Astrocyte of the cerebellum (primary cell): Measurements from ENCODE around the gene SF3A2.

Experiments
- DNase-seq: peaks from one replicate; pipeline ENCODE4 v3.0.0-alpha.2; 2011; ENCODE audit warnings: low read depth
- H3K4me3 ChIP-seq: 2 replicates; pipeline ENCODE4 v1.5.1; 2011; ENCODE audit warnings: mild to moderate bottlenecking, low read depth, low read length, moderate library complexity
- in situ Hi-C: cut with HindIII; loops from 2 replicates; pipeline ENCODE4 v1.10.0; 2017; ENCODE audit warnings: low sequenced_read_pairs
- TF ChIP-seq, protein P1 (sequence below): IDR thresholded peaks from 2 replicates; pipeline ENCODE4 v1.5.1; 2012; ENCODE audit warnings: low read length, low read depth, moderate library complexity, mild to moderate bottlenecking; ENCODE audit errors: missing control alignments

The SF3A2 gene

DNA sequence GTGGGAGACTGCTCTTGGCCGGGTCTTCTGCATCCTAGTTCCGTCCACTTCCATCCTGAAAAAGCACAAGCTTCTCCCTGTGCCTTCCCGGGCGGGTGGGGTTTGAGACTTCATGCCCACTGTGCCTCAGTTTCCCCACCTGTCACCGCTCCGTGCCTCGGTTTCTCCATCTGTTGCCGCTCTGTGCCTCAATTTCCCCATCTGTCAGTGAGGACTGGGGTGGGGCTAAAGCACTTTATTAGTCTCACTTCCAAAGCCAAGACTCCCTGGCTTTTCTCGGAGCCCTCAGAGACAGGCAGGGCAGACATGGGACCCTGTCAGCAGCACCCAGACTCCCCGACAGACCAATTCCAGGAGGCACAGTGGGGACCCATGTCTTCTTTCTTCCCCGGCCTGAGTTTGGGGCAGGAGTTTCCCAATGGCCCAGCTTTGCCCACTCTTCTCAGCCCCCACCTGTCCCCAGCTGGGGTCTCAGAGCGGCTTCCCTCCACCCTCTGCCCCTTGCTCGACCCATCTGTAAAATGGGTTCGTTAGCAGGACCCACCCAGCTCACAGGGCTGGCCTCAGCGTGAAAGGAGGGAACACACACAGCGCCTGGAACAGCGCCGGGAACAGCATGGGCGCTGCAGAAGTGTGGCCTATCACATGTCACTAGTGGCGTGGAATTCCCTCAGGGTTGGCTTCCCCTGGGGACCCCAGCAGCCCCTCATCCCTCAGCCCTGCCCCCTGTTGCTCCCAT is 49.9 kb downstream of the SF3A2 start:
- TF ChIP-seq, protein P1, sequence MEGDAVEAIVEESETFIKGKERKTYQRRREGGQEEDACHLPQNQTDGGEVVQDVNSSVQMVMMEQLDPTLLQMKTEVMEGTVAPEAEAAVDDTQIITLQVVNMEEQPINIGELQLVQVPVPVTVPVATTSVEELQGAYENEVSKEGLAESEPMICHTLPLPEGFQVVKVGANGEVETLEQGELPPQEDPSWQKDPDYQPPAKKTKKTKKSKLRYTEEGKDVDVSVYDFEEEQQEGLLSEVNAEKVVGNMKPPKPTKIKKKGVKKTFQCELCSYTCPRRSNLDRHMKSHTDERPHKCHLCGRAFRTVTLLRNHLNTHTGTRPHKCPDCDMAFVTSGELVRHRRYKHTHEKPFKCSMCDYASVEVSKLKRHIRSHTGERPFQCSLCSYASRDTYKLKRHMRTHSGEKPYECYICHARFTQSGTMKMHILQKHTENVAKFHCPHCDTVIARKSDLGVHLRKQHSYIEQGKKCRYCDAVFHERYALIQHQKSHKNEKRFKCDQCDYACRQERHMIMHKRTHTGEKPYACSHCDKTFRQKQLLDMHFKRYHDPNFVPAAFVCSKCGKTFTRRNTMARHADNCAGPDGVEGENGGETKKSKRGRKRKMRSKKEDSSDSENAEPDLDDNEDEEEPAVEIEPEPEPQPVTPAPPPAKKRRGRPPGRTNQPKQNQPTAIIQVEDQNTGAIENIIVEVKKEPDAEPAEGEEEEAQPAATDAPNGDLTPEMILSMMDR: no peak
- no peak overlapping the region for H3K4me3 ChIP-seq
- DNase-seq: no peak
- in situ Hi-C loops: no loop called here

DNA sequence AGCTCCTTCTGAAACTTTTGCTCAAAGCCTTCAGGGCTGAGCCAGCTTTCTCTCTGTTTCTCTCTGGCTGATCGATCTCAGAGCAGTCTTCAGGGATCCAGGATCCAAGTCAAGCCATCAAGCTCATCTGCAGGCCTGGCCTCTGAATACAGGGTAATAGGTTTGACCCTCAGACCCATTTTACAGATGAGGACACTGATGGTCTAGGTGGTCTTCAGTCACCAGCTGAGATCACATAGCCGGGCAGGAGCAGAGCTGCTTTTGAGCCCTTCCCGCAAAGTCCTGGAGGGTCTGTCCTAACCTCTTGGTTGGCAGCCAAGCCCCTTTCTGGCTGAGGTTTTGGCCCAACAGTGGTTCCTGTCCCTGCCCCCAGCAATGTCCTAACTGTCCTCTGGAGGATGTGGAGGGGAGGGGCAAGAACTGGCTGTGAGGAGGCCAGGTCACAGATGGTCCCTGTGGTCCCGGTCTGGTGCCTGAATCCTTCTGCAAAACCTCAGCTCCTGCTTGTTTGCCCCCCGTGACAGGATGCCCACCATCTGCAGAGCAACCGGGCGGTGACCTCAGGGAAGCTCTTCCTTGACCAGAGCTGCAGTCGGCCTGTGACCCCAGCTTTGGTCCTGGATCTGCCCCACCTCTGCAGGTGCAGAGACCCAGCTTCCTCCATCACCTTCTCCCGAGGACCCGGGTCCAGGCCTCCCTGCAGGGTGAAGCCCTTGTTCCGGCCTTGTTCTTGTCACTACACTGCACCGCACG is 51.1 kb downstream of the SF3A2 start:
- TF ChIP-seq, protein P1: no peak
- H3K4me3 ChIP-seq: no peak overlapping the region
- in situ Hi-C loops: no loop called here
- DNase-seq: no peak

DNA sequence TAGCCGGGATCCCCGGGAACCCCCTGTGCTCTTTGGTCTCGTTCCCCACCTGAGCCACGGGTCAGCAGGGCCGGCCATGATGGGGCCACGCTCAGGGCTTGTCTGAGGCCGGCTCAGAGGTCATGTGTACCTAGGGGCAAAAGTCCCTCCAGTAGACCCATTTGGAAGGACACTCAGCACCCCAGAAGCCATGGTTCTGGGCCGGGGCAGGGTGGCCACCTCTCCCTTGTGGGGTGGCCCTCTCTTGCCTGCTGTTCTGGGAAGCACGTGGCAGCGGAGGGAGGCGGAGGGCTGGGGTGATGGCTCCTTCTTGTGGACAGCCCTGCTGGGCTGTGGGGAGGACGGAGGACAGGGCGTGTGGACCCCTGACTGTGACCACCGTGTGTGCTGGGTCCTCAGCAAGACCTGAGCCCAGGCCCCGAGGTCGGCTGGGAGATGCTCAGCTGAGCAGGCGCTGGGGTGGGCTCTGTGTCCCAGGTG is 51.8 kb downstream of the SF3A2 start:
- no peak overlapping the region for H3K4me3 ChIP-seq
- in situ Hi-C loops: no loop called here
- TF ChIP-seq, protein P1: no peak
- no peak for DNase-seq

DNA sequence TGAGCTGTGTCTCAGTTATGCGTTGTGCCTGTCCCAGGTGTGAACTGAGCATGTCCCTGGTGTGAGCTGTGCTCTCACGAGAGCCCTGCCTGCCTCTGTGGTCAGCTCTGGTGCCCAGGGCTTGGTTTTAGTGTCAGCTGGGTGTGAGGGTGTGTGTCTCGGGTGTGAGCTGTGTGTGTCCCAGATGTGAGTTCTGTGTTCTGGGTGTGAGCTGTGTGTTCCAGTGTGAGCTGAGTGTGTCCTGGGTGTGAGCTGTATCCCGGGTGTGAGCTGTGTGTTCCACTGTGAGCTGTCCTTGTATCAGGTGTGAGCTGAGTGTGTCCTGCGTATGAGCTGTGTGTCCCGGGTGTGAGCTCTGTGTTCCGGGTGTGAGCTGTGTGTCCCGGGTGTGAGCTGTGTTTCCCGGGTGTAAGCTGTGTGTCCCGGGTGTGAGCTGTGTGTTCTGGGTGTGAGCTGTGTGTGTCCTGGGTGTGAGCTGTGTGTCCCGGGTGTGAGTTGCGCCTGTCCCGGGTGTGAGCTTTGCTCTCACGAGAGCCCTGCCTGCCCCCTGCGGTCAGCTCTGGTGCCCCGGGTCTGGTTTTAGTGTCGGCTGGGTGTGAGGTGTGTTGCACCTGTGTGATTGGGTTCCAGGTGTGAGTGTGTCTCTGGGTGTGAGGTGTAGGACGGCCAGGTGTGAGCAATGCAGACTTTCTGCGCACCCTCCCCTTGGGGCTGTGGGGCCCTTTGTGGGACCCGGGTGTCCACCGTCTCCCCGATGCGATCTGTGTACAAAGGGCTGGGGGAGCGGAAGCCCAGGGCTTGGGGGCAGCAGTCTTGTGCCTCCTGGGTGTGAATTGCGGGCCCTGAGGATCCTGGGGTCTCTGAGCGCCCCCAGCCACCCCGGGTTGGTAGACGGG is 52.4 kb downstream of the SF3A2 start:
- no peak overlapping the region for H3K4me3 ChIP-seq
- TF ChIP-seq, protein P1: no peak
- in situ Hi-C loops: no loop called here
- no peak for DNase-seq

DNA sequence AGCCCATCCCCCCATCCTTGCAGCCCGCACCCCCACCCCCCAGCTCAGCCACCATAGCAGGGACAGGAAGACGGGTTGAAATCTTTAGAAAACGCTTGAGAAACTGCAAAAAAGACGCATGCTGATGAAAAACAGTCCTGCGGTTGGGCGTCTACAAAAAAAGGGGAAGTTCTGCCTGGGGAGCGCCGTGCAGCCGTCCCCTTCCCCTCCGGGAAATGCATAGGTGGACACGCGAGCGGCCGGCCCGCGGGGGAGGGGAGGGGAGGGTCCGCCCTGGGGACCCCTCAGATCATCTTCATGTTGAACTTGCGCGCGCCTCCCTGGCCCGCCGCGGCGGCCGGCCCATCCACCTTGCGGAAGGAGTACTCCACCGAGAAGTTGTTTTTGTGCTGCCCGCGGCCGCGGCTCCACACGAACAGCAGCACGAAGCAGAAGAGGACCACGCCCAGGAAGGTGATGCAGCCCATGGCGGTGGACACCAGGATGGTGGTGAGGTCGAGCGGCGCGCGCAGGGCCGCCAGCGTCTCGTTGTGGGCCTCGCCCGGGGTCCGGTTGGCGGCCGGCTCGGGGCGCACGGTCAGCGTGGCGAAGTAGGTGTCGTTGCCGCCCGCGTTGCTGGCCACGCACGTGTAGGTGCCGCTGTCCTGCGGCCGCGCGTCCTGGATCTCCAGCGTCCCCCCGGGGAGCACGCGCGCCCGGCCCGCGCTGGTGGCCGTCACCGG is 53.3 kb downstream of the SF3A2 start:
- no peak overlapping the region for H3K4me3 ChIP-seq
- DNase-seq: no peak
- TF ChIP-seq, protein P1: no peak
- in situ Hi-C loops: no loop called here
